ENCODE measurements around the gene GFOD1. TPM values are rescaled to one million over a fixed set of nuclear protein-coding genes. Genes with fewer than 3 reads are reported as not detected.

GFOD1 gene
- total RNA-seq, 1 donor from 2014 or later = 2.8 TPM

DNA sequence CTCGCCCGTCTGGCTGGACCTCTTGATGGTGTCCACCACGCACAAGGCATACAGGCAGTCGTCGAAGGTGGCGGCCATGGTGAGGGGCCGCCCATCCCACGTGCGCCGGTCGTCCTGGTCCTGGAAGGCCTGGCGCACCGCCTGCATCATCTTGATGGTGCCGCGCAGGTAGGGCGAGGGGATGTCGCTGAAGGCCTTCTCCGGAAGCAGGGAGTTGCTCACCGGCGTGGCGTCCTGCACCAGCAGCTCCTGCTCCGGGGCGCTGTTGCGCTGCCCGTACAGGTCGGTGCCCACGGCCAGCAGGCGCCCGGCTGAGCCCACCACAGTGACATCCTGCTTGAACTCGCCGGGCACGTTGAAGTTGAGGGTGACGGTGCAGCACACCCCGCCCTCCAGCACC is 122.6 kb downstream of the GFOD1 start:
- intact Hi-C loops (cut with micrococcal nuclease) = no loop called here

- intact Hi-C loops (cut with micrococcal nuclease) = no loop called here
These were observed 125.0 kb downstream of the GFOD1 start for GRCh38 chr6:13362412-13362811.

DNA sequence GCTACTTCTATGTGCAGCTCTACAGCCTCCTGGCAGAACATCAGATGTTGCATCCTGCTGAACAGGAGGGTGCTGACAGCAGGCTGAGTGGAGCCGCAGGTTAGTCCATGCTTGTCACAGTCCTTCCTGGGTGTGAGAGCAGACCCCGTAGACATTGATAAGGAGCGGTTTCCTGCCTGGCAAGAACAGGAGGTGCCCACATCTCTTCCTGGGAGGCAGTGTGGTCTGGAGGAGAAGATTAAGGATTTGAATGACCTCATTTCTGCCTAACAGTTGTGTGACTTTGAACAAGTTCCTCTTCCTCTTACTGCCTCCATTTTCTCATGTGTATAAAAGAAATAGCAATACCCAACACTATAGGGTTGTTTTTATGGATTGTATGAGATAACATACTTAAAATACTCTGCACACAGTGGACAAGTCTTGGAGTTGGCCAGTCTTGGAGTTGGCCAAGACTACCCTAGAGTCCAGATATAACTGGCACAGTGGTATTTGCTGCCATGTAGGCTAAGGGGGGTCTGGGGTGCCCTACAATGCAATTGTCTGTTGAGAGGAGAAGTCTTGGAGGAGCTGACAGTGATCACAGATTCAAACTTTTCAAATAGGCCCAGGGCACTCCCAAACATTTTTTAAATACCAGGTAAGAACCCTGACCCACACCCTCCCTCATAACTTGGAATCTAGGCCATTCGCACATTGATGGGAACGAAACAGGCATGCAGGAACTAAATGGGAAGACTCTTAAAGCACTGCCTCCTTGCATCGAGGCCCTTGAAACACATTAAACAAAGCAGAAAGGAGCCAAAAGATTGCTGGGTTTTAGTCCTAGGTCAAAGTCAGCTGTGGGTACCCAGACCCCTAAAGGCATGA is 126.5 kb downstream of the GFOD1 start:
- intact Hi-C loops (cut with micrococcal nuclease) = no loop called here

GRCh38 chr6:13359287-13359686 is 128.1 kb downstream of the GFOD1 start:
- intact Hi-C loops (cut with micrococcal nuclease) = loop anchor here (10.0 kb wide), 2 partner anchors 406 to 436 kb away; no protein-coding TSS in a partner anchor

DNA sequence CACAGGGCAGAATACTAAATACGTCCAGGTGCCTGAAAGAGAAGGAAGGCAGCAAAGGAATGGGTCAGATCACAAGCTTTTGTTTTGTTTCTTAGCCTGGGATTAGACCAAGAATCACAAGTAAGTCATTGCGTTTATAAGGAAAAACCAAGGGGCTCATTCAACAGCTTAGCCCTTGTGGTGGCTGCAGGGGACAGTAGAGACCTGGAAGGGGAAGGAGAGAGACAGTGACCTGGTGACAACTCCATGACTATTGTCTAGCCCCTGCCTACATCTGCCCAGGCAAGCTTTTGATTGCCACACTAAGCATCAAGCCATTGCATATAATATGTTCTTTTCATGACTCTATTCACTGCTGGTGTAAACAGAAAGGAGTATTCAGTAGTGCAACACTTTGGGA is 128.9 kb downstream of the GFOD1 start:
- intact Hi-C loops (cut with micrococcal nuclease) = loop anchor here (10.0 kb wide), 2 partner anchors 406 to 436 kb away; no protein-coding TSS in a partner anchor

- intact Hi-C loops (cut with micrococcal nuclease) = loop anchor here (10.0 kb wide), 2 partner anchors 407 to 437 kb away; no protein-coding TSS in a partner anchor
These were observed 129.8 kb downstream of the GFOD1 start for GRCh38 chr6:13357551-13358075.

GRCh38 chr6:13355999-13356785 is 131.2 kb downstream of the GFOD1 start:
- intact Hi-C loops (cut with micrococcal nuclease) = loop anchor here (1.0 to 10.0 kb wide), 14 partner anchors 16 to 439 kb away; partner anchors contain the start of genes GFOD1 and TBC1D7

GRCh38 chr6:13355043-13355945 is 132.1 kb downstream of the GFOD1 start:
- intact Hi-C loops (cut with micrococcal nuclease) = loop anchor here (1.0 to 10.0 kb wide), 5 partner anchors 15 to 440 kb away; no protein-coding TSS in a partner anchor

DNA sequence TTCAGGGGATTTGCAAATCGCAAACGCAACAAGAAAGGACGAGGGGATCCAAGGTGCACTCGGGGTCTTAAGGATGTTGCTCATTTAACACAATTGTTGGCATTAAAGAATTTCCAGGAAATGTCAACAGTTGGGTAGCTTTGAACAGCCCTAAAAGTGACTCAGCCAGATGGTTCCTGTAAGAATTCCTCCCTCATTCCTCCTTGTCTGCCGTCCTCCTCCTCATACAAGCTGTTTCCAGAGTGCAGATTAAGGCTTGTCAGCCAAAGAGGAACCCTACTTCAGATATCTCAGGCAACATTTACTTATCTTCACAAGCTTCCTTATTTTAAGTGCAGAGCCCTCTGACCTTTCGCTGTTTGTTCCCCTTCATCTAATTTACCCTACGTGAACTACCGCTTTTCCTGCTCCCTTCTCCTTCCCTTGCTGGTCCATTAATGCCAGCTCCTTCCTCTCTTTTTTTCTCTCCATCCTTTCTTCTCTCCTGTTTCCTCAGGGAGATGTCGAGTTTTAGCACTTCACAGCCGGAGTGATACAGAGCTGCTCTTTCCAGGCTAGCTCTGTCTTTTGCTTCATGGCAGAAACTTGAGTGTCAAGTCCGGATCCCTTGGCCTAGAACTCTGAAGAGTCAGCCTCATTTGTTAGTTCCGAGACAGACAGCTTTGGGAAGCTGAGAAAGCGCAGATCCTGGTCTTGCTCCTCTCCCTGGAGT is 132.9 kb downstream of the GFOD1 start:
- intact Hi-C loops (cut with micrococcal nuclease) = loop anchor here (1.0 to 10.0 kb wide), 5 partner anchors 14 to 440 kb away; no protein-coding TSS in a partner anchor

DNA sequence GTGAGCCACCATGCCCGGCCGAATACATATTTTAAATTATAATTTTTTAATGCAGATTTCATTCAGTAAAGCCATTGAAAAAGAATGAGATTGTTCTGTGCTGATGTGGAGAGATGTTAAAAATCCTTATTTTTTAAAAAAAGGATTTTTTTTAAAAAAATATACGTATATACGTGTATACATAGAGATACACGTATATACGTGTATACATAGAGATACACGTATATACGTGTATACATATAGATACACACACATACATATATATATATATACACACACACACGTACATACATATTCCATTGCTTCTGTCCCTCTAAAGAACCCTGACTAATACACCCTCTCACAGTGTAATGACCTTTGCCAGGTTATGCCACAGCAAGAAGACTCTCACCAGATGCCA is 135.2 kb downstream of the GFOD1 start:
- intact Hi-C loops (cut with micrococcal nuclease) = loop anchor here (10.0 kb wide), 2 partner anchors 413 to 443 kb away; no protein-coding TSS in a partner anchor

DNA sequence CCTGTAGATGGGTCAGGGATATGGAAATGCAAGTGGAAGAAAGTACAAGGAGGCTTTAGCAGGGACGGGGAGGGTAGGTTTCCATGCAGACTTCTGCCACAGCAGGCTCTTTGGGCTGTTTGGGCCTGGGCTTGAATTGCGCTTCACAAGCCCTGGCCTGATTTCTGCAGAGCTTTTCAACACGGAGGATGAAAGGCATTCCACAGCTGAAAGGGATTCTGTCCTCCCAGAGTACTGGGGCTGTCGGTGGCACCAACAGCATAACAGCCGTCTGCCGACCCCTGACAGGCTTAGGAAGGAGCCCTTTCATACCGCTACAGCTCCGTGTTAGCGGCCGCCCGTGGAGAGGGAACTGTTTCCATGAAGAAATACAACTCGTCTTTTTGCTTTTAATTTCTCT is 136.1 kb downstream of the GFOD1 start:
- intact Hi-C loops (cut with micrococcal nuclease) = loop anchor here (10.0 kb wide), 2 partner anchors 414 to 444 kb away; no protein-coding TSS in a partner anchor

DNA sequence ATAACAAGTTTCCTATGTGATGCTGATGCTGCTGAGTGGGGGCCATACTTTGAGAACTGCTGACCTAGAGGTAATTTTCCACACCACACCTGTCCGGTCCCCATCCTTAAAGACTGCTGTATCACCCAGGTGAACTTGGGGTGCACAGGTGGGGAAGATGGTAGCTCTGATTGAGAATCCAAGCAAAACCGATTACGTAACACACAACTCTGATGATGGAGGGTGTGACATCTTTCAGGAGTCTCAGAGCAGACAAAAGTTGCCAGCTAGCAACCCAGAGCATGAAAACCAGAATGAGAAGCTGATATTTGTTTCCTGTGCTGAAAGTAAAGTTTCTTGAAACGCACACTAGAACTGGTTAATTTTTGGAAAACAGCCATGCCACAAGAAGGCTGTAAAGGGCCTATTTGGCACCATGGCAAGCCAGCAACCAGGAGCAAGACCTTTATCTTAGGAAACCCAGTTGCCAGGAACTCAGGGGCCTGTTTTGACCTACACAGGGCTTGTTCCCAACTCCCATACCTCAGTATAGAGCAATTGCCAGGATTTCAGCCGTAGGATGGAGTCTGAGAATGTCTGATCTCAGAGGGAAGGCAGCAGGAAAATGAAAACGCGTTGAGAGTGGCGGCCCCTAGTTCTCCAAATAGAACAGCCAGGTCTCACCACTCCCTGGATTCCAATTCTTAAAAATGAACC is 137.4 kb downstream of the GFOD1 start:
- intact Hi-C loops (cut with micrococcal nuclease) = loop anchor here (10.0 kb wide), 2 partner anchors 415 to 445 kb away; no protein-coding TSS in a partner anchor

DNA sequence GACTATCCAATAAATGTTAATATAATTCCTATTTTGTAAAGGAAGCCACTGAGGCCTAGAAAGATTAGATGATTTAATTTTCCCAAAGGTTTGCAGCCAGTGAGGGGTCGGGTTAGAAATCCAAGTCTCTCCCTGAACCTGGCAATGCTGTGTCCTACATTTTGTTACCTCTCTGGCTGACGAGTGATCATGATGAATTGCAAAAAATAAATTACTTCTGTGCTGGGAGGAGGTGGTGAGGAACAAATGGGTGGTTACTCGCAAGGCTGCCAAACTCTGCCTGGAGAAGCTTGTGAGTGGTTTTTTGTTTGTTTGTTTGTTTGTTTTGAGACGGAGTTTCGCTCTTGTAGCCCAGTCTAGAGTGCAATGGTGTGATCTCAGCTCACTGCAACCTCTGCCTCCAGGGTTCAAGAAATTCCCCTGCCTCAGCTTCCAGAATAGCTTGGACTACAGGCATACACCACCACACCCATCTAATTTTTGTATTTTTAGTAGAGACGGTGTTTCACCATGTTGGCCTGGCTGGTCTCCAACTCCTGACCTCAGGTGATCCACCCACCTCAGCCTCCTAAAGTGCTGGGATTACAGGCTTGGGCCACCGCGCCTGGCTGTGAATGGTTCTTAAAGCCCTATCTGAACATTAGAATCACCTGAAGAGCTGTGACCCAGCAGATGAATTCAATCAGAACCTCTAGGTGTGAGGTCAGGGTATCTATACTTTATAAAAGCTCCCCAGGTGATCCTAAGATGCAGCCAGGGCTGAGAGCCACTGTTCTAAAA is 138.9 kb downstream of the GFOD1 start:
- intact Hi-C loops (cut with micrococcal nuclease) = no loop called here

GRCh38 chr6:13346245-13346644 is 141.2 kb downstream of the GFOD1 start:
- intact Hi-C loops (cut with micrococcal nuclease) = no loop called here

DNA sequence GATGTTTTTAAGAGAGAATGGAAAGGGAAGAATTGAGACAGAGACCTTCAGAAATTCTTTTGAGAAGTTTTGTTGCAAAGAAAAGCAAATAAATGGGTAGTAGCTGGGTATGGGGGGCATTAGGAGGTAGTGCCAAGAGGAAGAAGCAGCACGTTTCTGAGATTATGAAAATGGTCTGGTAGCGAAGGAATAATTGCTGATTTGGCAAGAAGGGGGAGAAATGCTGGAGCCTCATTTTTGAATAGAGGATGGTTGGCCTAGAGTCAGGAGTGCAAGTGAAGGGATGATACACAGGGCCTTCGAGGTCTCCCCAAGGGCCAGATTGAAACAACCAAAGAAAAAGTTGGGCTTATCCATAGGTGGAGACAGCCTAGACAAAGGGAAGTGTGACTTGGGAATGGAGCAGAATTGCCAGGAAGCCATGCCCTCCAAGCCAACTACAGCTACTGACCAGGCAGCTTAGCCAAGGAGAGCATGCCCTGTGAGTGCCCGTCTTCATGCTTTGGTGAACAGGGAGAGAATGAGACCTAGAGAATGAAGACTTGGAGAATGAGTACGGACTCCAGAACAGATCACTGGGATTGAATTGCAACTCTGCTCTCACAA is 144.9 kb downstream of the GFOD1 start:
- intact Hi-C loops (cut with micrococcal nuclease) = no loop called here

GRCh38 chr6:13339863-13340630 is 147.4 kb downstream of the GFOD1 start:
- intact Hi-C loops (cut with micrococcal nuclease) = loop anchor here (1.0 kb wide), 1 partner anchor 15 kb away; no protein-coding TSS in a partner anchor

- intact Hi-C loops (cut with micrococcal nuclease) = no loop called here
These were observed 149.4 kb downstream of the GFOD1 start for GRCh38 chr6:13338038-13338437.

All from T-helper 1 cell treated with Interleukin-12 subunit alpha and Interleukin-12 subunit beta and Interleukin-4 antibody, amounts not matched to agents 30 ng/mL and 1 ng/mL, for 36 hours (primary cell).